Measurements from ENCODE around the gene ARMS2.

GRCh38 chr10:122422266-122422989 lies 32.0 kb upstream of the ARMS2 start:
- TF ChIP-seq POLR2AphosphoS5 (IDR thresholded peaks at IDR 0.05; ENCODE audit: low read depth, low read length): no peak
- no peak for TF ChIP-seq TAF1 (IDR thresholded peaks at IDR 0.05; ENCODE audit: borderline replicate concordance, insufficient read depth, low read length)
- no peak for TF ChIP-seq SIN3A (IDR thresholded peaks at IDR 0.05; ENCODE audit: borderline replicate concordance, insufficient read depth, low read length)
- no peak for TF ChIP-seq REST (IDR thresholded peaks at IDR 0.05; ENCODE audit: insufficient read depth in 1 of 2, low read depth in 2 of 2, low read length in 2 of 2)
- TF ChIP-seq FOXP2 (optimal IDR thresholded peaks at IDR 0.05; ENCODE audit: borderline replicate concordance, extremely low read depth, extremely low read length, insufficient read depth): no peak

All from PFSK-1 (cell line).